Activated CD4-positive, CD25-positive, alpha-beta regulatory T cell (primary cell): ENCODE data around the gene SPECC1.
"Not testable (repeated sequence)": the region's sequence is repeated elsewhere in the genome, so short reads cannot be mapped to it uniquely, and the experiment has no call there.

Experiments
- DNase-seq, 4 experiments: peaks; one replicate each; lab custom pipeline; 2025; lab: John Stamatoyannopoulos, UW

SPECC1 gene

DNA sequence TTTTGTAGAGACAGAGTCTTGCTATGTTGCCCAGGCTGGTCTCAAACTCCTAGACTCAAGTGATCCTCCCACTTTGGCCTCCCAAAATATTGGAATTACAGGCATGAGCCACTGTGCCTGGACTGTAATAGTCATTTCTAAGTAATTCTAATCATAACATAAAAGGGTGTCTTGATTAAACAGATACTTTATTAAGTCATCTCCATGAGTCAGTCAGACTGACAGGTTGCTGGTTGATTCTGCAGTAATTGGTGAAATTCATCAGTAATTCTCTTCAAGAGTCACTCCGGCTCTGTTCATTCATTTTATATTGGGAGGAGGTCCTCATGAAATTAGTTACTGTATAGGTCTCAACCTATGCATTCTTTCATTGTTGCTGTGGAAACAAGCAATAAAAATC lies 85.6 kb downstream of the SPECC1 start:
- no peak for DNase-seq

DNA sequence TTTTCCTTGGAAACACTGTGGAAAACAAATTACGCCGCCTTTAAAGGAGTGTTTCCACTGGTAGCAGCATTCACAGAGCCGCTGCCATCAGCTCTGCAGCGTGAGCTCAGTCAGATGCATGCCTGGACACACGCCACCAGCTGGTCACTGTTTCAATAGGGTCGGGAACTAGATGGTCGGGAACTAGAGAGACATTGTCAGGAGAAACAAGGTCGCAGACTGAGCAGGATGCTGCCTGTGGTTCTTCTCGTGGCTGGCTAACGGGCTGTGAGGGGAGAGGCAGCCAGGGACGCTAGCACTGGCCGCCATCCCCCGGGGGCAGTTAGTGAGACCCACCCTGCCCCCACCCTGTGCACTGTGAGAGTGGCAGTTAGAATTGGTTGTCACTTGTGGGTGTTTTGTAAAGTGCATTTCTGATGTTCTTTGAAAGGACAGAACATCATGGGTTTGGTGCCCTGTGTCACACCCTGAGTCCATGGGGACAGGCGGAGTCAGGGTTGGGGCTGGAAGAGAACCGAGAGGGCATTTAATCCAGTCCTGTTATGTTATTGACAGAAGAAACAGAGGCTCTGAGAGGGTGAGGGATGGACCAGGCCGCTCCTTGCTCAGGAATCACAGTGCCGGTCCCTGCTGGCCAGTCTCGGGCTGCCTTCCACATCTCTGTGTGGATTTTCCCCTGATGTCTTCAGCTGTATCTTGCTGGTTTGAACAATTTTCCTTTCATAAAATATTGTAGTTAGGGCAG lies 86.3 kb downstream of the SPECC1 start:
- no peak for DNase-seq

DNA sequence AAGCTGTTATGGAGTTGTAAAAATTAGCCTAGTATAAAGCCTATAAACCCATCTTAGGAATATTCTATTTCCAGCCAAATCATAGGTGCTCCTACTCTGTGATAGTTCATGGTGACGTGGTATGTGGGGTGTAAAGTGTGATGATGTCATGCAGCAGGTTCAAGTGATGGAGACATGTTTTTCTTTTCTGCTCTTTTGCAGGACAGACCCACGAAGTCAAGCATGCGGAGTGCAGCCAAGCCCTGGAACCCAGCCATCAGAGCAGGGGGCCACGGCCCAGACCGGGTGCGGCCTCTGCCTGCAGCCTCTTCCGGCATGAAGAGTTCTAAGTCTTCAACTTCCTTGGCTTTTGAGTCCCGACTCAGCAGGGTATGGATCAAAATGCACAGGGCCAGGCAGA lies 87.3 kb downstream of the SPECC1 start:
- no peak for DNase-seq

DNA sequence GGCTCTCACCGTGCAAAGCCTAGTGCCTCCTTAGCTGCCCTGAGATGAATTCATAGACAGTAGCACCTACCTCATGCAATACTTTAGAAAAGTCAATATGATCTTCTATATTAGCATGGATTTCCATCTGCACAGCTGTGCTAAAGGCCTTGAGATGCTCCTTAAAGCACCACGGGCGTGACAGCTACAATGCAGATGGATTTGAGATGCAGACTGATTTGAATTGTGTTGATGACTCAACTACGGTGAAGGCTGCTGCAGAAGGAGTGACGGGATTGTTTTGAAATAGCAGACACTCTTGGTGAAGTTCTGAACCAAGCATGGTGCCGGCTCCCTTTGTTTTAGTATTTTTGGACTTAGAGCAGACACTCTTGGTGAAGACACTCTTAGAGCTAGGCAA lies 88.2 kb downstream of the SPECC1 start:
- no peak for DNase-seq

DNA sequence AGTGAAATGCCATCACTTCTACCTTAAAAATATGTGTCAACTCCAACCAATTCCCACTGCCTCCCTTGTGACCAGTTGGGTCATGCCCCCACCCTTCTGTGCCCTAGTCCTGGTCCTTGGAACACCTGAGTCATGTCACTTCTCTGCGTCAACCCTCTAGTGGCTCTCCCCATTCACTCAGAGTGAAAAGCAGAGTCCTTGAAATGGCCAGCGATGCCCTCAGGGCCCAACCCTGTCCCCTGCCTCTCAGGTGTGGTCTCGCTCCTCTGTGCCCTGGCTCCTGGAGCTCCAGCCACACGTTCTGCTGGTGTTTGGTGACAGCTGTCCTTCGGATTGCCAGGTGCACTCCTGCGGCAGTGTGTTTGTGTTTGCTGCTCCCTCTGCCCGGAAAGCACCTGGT lies 89.2 kb downstream of the SPECC1 start:
- no peak for DNase-seq

DNA sequence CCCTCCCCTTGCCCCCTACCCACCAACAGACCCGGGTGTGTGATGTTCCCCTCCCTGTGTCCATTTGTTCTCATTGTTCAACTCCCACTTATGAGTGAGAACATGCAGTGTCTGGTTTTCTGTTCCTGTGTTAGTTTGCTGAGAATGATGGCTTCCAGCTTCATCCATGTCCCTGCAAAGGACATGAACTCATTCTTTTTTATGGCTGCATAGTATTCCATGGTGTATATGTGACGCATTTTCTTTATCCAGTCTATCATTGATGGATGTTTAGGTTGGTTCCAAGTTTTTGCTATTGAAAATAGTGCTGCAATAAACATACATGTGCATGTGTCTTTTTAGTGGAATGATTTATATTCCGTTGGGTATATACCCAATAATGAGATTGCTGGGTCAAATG lies 91.6 kb downstream of the SPECC1 start:
- DNase-seq, result not testable (repeated sequence)

DNA sequence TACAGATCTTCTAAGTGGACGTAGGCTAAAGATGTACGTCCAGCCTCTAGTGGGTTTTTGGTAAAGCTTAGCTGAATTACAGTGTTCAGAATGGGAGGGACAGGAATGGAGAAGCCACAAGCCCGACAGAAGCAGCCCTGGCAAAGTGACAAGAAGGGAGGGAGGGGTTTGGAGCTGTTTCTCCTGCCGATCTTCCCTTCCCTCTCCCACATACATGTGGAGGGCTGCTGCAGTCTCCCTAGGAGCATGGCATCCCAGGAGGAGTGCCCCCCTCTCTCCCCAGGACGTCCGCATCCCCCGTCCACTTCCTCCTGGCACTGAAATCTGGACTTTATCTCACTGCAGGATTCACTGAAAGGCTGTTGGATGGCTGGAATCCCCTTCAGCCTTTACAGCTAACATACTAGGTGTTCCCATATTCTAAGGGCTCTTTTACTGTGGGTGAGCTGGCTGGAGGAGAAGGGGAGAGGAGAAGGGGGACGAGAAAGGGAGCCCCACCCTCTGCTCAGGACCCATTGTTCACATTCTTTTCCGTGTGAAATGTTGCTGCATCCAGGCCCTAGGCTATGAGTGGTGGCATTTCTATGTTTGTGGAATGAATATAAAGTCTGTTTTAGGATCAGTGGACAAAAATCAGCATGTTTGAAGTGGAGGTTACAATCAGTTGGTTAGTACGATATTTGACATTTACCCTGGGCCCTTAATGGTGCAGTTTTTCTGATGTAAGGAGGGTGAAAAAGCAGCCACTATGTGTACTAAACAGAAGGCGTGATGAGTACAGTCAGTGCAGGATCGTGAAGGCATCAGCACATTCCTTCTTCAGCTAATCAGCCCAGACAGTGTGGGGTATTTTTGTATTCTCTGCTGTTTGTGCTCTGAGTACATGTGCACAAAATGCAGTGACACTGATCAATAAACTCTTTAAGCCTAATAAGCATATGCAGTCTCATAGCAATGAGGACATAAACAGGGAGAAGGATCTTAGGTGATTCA lies 94.6 kb downstream of the SPECC1 start:
- DNase-seq, result no peak

DNA sequence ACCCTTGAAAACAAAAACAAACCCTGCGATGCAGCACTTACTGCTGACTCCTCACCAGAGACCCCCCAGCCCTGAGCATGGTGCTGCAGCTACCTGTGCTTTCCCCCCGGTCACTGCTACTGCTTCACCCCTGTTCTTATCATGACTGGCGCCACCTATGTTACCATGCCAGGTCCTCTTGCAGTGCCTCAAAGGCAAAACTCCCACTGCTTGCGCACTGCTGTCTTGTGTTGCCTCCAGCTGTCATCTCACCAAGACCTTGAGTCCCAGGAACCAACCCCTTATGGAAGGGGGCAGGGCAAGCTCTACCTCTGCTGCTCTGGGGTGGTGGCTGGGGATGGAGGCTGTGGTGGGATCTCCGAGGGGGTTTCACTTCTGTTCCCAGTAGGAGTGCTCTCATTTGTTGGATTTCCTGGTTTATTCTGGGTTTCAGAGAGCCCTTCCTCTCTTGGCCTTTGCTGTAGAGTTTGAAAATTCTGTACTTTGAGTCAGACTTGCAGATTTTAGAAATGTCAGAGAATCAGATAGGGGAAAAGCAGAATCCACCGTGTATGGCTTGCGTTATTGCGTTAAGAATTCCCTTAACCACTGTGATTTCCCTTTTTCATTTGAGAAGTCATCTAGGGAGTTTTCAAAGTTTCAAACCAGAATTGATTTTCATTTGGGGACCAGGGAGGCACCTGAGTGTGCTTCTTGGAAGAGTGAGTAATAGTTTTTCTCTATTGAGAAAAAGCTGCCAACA lies 96.6 kb downstream of the SPECC1 start:
- DNase-seq, result no peak

DNA sequence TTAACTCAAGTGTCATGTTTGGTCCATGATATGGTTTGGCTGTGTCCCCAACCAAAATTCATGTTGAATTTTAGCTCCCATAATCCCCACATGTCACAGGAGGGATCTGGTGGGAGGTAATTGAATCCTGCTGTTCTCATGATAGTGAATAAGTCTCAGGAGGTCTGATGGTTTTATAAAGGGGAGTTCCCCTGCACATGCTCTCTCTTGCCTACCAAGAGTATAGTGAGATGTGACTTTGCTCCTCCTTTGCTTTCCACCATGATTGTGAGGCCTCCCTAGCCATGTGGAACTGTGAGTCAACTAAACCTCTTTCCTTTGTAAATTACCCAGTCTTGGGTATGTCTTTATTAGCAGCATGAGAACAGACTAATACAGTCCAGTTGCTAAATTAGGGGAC lies 97.3 kb downstream of the SPECC1 start:
- DNase-seq, result not testable (repeated sequence)

DNA sequence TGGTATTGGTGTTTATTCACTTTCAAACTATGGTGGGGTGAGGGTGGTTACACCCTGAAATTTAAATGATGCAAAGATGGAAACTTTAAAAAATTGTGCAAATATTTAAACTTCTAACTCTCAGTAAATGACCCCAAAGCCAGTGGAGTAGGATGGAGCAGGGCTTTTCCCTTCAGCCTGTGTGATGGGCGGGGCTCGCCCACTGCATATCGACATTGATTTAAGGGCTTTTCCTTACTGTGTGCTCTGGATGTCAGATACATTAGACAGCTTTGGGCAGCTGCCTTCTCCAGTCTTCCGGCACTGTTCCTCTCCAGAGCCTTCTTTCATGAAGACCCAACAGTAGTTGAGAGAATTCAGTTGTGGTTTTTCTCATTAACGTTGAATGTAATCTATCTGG lies 99.9 kb downstream of the SPECC1 start:
- no peak for DNase-seq

DNA sequence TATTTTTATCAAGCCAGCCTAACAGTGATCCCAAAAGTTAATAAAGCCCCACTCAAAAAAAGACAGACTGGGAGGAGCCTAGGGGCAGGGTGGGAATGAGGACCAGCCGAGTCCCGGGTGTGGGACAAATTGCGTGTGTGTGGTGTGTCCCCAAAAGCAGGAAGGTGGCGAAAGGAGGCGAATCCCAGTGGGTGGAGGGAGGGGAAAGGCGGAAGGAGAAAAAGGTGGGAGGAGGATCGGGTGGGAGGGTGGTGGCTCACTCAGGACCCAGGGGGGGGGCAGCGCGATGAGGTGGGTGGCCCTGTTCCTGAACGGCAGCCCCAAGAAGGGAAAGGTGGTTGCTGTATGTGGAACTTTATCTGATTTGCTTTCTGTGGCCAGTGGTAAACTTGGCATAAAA lies 102.4 kb downstream of the SPECC1 start:
- DNase-seq, result no peak

DNA sequence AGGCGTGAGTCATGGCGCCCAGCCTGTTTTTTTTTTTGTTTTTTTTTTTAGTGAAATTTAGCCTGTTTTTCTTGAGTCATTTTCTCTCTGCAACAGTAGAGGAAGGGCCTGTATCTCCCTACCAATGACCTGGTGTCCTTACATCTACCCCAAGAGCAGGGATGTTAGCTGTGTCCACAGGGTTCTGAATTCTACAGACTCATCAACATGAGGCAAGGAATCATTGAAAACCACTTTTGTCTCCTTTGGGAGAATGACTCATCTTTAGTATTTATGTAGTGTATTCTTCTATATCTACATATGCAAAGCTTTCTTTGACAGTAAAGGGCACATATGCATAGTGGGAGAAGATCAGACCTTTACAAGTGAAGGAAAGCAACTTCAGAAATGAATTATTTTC lies 105.3 kb downstream of the SPECC1 start:
- DNase-seq, result no peak

DNA sequence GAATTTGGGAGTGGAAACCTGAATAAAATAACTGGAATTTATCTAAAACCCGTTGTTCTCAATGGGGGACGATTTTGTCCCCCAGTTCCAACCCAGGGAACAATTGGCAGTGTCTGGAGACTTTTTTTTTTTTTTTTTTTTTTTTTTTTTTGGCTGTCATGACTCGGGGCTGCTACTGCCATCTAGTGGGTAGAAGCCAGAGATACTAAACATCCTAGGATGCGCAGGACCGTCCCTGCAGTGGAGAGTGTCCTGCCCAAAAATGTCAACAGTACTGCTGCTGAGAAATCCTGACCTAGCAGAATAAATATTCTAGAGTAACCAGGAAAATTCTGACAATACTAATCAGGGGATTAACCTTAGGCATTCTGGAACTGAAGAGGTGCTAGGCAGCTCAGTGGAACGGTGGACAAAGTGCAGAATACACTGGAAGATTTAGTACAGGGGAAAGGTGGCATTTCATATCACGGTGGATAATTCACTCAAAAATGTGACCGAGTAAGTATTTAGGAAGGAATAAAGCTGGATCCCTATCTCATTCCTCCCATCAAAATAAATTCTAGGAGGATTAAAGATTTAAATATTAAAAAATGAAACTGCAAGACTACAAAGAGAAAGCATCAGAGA lies 107.6 kb downstream of the SPECC1 start:
- DNase-seq, result peak; percentile 3 to 14 (median 9)

DNA sequence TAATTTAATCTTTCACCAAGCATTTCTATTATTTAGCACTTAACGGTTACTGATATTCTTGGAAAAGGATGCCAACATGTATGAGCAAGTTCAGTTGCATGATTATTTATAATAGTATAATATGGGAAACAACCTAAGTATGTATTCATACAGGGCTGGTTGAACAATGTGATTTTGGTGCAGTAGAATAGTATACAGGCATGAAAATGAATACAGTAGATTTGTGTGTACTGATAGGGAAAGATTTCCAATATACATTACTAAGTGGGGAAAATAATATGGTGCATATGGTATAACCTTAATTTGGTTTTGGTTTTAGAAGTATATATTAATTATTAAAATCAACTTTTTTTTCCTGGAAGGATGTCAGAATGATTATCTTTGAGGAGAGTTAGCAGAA lies 109.1 kb downstream of the SPECC1 start:
- DNase-seq, result no peak

DNA sequence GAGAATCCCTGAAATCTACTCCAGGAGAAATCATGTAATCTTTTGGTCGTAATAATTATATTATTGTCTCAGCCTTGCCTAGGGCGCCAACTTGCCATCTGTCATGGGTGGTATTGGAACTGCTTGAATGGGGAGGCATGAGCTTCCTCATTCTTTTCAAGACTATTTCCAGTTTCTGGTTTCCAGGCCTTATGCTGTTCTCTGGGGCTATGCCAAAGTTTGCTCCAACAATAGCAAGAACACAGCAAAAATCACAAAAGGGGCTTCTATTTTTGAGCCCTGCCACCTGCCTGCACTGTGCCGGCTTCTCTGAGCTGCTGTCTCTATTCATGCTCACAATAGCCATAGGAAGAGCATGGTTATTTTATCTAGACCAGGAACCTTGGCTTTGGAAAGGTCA lies 111.7 kb downstream of the SPECC1 start:
- no peak for DNase-seq

DNA sequence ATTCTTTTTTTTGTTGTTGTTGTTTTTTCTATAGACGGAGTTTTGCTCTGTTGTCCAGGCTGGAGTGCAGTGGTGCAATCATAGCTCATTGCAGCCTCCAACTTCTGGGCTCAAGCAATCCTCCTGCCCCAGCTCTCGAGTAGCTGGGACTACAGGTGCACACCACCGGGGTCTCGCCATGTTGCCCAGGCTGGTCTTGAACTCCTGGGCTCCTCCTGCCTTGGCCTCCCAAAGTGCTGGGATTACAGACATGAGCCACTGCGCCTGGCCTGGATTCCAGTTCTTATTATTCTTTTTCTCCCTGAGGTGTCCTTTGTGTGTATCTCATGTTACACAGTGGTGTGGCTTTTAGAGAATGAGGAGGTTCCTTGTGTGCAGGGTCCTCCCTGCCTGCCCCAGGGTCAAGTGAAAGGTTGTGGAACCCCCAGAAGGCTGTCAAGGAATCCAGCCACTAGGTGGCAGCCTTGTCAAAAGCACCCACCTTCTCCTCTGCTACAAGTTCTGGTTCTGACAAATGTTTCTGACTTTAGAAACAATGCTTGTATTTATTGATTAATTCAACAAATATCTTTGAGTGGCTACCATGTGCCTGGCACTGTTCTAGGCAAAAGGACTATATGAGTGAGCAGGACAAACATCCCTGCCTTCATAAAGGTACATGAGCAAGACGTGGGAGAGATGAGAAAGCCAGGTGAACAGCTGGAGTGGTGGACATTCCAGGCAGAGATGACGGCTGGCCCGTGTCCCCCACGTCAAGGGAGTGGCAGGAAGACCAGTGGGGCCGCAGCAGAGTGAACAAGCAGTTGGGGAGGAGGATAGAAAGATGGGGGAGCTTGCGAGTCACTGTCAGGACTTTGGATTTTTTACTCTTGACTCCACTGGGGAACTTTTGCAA lies 112.4 kb downstream of the SPECC1 start:
- peak; percentile 25 to 64 (median 49) for DNase-seq

DNA sequence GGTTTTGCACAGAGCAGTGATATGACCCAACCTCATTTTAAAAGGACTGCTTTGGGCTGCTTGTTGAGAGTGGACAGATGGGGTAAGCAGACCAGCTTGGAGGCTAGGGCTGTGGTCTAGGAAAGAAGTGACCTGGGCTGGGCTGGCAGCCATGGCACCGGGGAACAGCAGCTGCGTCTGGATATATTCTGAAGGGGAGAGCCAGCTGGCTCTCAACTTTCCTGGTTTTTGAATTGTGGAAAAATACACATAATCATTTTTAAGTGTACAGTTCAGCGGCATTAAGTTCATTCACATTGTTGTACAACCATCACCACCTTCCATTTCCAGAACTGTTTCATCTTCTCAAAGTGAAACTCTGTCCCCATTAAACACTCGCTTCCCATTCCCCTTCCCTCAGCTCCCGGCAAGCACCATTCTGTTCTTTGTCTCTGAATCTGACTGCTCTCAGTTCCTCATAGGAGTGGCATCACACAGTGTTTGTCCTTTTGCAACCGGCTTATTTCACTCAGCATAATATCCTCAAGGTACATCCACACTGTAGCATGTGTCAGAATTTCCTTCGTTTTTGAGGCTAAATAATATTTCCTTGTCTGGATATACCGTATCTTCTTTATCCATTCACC lies 113.2 kb downstream of the SPECC1 start:
- DNase-seq, result no peak

DNA sequence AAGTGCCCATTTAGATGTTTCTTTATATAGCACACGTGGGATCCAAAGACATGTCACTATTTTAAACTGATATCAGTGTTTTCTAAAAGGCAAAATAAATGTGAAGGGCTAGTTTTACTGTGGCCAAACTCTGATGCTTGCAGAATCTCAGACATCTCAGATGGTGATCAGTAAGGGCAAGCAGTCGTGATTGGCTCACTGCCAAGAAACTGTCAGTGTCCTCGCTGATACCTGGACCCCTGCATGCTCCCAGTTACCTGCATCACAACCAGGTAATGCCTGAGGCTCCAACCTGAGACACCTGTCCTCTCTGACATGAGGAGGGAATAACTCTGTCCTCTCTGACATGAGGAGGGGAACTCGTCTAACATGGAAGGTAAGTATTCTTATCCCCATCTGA lies 114.0 kb downstream of the SPECC1 start:
- no peak for DNase-seq

DNA sequence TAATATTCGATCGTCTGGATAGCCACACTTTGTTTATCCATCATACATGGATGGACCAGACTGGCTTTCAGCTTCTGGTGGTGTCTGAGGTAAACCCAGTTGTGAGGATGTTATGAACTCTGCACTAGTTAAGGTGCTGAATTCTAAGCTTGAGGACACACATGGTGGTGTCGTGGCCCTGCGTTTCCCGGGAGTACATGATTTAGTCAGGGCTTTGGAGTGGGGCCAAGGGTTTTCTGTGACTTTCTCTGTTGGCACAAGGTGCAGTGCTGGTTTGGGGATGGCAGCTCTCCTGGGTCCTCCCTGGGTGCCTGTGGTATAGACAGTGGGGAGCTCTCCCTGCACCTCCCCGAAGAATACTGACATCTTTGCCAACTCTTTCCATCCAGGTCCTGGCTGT lies 116.6 kb downstream of the SPECC1 start:
- no peak for DNase-seq

DNA sequence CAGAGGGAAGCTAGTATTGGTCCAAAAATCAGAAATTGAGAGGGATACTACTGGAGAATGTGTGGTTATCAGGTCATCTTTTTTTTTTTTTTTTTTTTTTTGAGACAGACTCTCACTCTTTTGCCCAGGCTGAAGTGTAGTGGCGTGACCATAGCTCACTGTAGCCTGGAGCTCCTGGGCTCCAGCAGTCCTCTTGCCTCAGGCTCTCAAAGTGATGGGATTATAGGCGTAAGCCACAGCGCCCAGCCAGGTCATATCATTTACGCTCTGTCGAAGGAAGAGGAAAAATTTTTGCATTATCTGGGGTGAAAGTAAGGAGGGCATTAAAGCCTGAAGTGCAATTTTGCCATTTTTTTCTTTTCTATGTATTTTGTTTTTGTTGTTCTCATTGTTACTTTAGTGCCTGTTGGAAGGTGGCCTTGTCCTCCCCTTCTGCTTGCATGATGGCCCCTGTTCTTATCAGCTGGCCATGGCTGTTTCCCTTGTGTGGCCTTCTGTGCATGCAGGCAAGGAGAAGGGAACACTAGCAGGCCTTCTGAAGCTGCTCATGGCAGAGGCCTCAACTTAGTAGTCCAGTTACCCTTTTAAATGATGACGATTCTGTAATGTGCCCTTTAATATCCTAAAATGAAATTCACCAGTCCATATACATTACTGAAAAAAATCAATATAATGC lies 118.3 kb downstream of the SPECC1 start:
- no peak for DNase-seq
